Neural cell (in vitro differentiated cells): ENCODE data around the gene OXNAD1.

Experiments
- CTCF ChIP-seq: fragments of 450-650 bp; IDR thresholded peaks from 2 replicates; pipeline ENCODE4 v1.5.1; 2014; ENCODE audit warnings: antibody characterized with exemption, mild to moderate bottlenecking, moderate library complexity; ENCODE audit not compliant: poor library complexity, severe bottlenecking
- EP300 ChIP-seq: fragments of 450-650 bp; conservative IDR thresholded peaks from 2 replicates; pipeline ENCODE4 v1.6.1; 2014; ENCODE audit warnings: antibody characterized with exemption, mild to moderate bottlenecking, moderate library complexity; ENCODE audit not compliant: poor library complexity, severe bottlenecking
- EZH2 ChIP-seq: fragments of 200-600, 300-800 bp; shearing (Covaris generic), sonication (generic); IDR thresholded peaks from 2 replicates; pipeline ENCODE4 v1.6.1; 2014; ENCODE audit warnings: antibody characterized with exemption, low read length, borderline replicate concordance, mild to moderate bottlenecking; ENCODE audit not compliant: insufficient read depth, poor library complexity, severe bottlenecking
- MXI1 ChIP-seq: fragments of 450-650 bp; conservative IDR thresholded peaks from 2 replicates; pipeline ENCODE4 v1.6.1; 2014; ENCODE audit warnings: antibody characterized with exemption, mild to moderate bottlenecking; ENCODE audit not compliant: poor library complexity, severe bottlenecking
- POLR2AphosphoS5 ChIP-seq: IDR thresholded peaks from 2 replicates; pipeline ENCODE4 v1.6.1; 2012
- RAD21 ChIP-seq: fragments of 450-650 bp; conservative IDR thresholded peaks from 2 replicates; pipeline ENCODE4 v1.6.1; 2014; ENCODE audit warnings: antibody characterized with exemption, mild to moderate bottlenecking, moderate library complexity
- REST ChIP-seq: IDR thresholded peaks from 2 replicates; pipeline ENCODE4 v1.6.1; 2012; ENCODE audit warnings: borderline replicate concordance
- TAF1 ChIP-seq: IDR thresholded peaks from 2 replicates; pipeline ENCODE4 v1.6.1; 2012; ENCODE audit warnings: low read depth

- TF ChIP-seq EZH2 = no peak
- TF ChIP-seq CTCF = no peak
- TF ChIP-seq POLR2AphosphoS5 = no peak
- no peak for TF ChIP-seq MXI1
- no peak for TF ChIP-seq EP300
- no peak for TF ChIP-seq TAF1
- no peak for TF ChIP-seq REST
- no peak for TF ChIP-seq RAD21
Observed at GRCh38 chr3:16280671-16281070, 15.7 kb downstream of the OXNAD1 start.
